GM23338 (cell line): Measurements from ENCODE around the gene JAG2. TPM values are rescaled to one million over a fixed set of nuclear protein-coding genes. Genes with fewer than 3 reads are reported as not detected.

ENCODE experiments used
- CREB1 ChIP-seq: fragments of 250-450 bp; sonication (Bioruptor Pico); IDR thresholded peaks from 2 replicates; pipeline ENCODE4 v1.5.0; 2020; ENCODE audit warnings: low read depth, mild to moderate bottlenecking, moderate library complexity
- NANOG ChIP-seq: IDR thresholded peaks from 2 replicates; pipeline ENCODE4 v1.6.1; 2016; ENCODE audit warnings: antibody characterized with exemption, borderline replicate concordance
- polyA plus RNA-seq: library from polyadenylated mRNA; unstranded; fragments of >200 nt; fragmentation: Nextera tagmentation; extraction: Ambion mirVana; gene quantifications from 2 replicates; pipeline ENCODE4 v1.2.1, GENCODE V29; 2016
- total RNA-seq: library from RNA; depleted of rRNA; stranded (reverse); fragments of >200 nt; shearing (Covaris generic); gene quantifications from 2 replicates; pipeline ENCODE4 v1.2.3, GENCODE V29; 2014
- TF ChIP-seq, protein P1 (sequence below): fragments of 250-450 bp; sonication (Bioruptor Pico); IDR thresholded peaks from 2 replicates; pipeline ENCODE4 v1.5.0; 2020; ENCODE audit warnings: mild to moderate bottlenecking, moderate library complexity
- TF ChIP-seq, protein P2 (sequence below): IDR thresholded peaks from one replicate; pipeline ENCODE4 v1.6.1; 2018; ENCODE audit warnings: antibody characterized with exemption; ENCODE audit not compliant: unreplicated experiment
- TF ChIP-seq, protein P3 (sequence below), 2 experiments: fragments of 200-600 bp in 1 of 2; sonication (generic) in 1 of 2; conservative IDR thresholded peaks; 2 replicates each; pipeline versions ENCODE4 v1.5.1 to v1.6.1; 2016 to 2017; ENCODE audit warnings: antibody characterized with exemption in 2 of 2, low read depth in 2 of 2, mild to moderate bottlenecking in 2 of 2, moderate library complexity in 1 of 2

Gene JAG2
- total and polyA plus RNA-seq, 2 experiments from 2014 or later, result 1.9 to 10.3 TPM

DNA sequence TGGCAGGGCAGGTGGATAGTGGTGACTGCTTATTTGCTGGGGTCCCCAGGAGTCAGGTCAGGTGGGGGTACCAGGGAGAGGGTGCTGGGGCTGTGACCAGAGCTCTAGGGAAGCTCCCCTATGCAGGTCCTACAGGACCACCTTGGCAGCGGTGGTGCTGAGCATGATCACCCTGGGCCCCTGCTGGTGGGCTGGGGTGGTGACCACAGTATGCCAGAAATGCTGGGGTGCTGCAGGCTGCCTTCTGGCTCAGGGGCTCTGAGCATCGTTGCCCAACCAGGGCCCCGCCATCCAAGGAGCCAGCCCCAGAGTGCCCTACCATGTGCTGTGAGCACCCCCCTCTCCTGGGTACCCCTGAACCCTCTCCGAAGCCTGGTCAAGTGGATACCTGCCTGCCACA, 30.0 kb upstream of the JAG2 start (continued):
- TF ChIP-seq, protein P1, sequence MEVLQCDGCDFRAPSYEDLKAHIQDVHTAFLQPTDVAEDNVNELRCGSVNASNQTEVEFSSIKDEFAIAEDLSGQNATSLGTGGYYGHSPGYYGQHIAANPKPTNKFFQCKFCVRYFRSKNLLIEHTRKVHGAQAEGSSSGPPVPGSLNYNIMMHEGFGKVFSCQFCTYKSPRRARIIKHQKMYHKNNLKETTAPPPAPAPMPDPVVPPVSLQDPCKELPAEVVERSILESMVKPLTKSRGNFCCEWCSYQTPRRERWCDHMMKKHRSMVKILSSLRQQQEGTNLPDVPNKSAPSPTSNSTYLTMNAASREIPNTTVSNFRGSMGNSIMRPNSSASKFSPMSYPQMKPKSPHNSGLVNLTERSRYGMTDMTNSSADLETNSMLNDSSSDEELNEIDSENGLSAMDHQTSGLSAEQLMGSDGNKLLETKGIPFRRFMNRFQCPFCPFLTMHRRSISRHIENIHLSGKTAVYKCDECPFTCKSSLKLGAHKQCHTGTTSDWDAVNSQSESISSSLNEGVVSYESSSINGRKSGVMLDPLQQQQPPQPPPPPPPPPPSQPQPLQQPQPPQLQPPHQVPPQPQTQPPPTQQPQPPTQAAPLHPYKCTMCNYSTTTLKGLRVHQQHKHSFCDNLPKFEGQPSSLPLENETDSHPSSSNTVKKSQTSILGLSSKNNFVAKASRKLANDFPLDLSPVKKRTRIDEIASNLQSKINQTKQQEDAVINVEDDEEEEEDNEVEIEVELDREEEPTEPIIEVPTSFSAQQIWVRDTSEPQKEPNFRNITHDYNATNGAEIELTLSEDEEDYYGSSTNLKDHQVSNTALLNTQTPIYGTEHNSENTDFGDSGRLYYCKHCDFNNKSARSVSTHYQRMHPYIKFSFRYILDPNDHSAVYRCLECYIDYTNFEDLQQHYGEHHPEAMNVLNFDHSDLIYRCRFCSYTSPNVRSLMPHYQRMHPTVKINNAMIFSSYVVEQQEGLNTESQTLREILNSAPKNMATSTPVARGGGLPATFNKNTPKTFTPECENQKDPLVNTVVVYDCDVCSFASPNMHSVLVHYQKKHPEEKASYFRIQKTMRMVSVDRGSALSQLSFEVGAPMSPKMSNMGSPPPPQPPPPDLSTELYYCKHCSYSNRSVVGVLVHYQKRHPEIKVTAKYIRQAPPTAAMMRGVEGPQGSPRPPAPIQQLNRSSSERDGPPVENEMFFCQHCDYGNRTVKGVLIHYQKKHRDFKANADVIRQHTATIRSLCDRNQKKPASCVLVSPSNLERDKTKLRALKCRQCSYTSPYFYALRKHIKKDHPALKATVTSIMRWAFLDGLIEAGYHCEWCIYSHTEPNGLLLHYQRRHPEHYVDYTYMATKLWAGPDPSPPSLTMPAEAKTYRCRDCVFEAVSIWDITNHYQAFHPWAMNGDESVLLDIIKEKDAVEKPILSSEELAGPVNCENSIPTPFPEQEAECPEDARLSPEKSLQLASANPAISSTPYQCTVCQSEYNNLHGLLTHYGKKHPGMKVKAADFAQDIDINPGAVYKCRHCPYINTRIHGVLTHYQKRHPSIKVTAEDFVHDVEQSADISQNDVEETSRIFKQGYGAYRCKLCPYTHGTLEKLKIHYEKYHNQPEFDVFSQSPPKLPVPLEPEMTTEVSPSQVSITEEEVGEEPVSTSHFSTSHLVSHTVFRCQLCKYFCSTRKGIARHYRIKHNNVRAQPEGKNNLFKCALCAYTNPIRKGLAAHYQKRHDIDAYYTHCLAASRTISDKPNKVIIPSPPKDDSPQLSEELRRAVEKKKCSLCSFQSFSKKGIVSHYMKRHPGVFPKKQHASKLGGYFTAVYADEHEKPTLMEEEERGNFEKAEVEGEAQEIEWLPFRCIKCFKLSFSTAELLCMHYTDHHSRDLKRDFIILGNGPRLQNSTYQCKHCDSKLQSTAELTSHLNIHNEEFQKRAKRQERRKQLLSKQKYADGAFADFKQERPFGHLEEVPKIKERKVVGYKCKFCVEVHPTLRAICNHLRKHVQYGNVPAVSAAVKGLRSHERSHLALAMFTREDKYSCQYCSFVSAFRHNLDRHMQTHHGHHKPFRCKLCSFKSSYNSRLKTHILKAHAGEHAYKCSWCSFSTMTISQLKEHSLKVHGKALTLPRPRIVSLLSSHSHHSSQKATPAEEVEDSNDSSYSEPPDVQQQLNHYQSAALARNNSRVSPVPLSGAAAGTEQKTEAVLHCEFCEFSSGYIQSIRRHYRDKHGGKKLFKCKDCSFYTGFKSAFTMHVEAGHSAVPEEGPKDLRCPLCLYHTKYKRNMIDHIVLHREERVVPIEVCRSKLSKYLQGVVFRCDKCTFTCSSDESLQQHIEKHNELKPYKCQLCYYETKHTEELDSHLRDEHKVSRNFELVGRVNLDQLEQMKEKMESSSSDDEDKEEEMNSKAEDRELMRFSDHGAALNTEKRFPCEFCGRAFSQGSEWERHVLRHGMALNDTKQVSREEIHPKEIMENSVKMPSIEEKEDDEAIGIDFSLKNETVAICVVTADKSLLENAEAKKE, result no peak
- TF ChIP-seq NANOG (no peak), CREB1 (CRISPR knock-in tag) (no peak)
- TF ChIP-seq, protein P2, sequence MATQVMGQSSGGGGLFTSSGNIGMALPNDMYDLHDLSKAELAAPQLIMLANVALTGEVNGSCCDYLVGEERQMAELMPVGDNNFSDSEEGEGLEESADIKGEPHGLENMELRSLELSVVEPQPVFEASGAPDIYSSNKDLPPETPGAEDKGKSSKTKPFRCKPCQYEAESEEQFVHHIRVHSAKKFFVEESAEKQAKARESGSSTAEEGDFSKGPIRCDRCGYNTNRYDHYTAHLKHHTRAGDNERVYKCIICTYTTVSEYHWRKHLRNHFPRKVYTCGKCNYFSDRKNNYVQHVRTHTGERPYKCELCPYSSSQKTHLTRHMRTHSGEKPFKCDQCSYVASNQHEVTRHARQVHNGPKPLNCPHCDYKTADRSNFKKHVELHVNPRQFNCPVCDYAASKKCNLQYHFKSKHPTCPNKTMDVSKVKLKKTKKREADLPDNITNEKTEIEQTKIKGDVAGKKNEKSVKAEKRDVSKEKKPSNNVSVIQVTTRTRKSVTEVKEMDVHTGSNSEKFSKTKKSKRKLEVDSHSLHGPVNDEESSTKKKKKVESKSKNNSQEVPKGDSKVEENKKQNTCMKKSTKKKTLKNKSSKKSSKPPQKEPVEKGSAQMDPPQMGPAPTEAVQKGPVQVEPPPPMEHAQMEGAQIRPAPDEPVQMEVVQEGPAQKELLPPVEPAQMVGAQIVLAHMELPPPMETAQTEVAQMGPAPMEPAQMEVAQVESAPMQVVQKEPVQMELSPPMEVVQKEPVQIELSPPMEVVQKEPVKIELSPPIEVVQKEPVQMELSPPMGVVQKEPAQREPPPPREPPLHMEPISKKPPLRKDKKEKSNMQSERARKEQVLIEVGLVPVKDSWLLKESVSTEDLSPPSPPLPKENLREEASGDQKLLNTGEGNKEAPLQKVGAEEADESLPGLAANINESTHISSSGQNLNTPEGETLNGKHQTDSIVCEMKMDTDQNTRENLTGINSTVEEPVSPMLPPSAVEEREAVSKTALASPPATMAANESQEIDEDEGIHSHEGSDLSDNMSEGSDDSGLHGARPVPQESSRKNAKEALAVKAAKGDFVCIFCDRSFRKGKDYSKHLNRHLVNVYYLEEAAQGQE, result no peak
- TF ChIP-seq, protein P3, sequence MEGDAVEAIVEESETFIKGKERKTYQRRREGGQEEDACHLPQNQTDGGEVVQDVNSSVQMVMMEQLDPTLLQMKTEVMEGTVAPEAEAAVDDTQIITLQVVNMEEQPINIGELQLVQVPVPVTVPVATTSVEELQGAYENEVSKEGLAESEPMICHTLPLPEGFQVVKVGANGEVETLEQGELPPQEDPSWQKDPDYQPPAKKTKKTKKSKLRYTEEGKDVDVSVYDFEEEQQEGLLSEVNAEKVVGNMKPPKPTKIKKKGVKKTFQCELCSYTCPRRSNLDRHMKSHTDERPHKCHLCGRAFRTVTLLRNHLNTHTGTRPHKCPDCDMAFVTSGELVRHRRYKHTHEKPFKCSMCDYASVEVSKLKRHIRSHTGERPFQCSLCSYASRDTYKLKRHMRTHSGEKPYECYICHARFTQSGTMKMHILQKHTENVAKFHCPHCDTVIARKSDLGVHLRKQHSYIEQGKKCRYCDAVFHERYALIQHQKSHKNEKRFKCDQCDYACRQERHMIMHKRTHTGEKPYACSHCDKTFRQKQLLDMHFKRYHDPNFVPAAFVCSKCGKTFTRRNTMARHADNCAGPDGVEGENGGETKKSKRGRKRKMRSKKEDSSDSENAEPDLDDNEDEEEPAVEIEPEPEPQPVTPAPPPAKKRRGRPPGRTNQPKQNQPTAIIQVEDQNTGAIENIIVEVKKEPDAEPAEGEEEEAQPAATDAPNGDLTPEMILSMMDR (conservative IDR thresholded peaks at IDR 0.05; ENCODE audit: low read depth in 2 of 2), result no peak
